Endothelial cell of umbilical vein (primary cell): ENCODE data around the gene ZNF555. TPM values are rescaled to one million over a fixed set of nuclear protein-coding genes. Genes with fewer than 3 reads are reported as not detected.

Experiments used
- BruUV-seq: library from RNA; stranded (reverse); fragments of 400-500 nt; replicated peaks from 2 replicates; lab custom pipeline; 2021; lab: Mats Ljungman, UMichigan
- CTCF ChIA-PET: fragments of 300-600, 350-600 bp; sonication (Branson Sonifier 250); formaldehyde crosslinking; loops from one replicate; lab custom pipeline; 2021; ENCODE audit warnings: antibody characterized with exemption, inconsistent platforms; lab: Charles Lee
- POLR2A ChIA-PET: fragments of 300-600, 350-600 bp; sonication (Branson Sonifier 250); formaldehyde crosslinking; loops from one replicate; lab custom pipeline; 2021; ENCODE audit warnings: antibody characterized with exemption, inconsistent platforms; lab: Charles Lee
- DNase-seq: peaks from one replicate; pipeline ENCODE4 v3.0.0-alpha.2; 2011; ENCODE audit warnings: low read depth, low spot score
- FAIRE-seq: peaks from 2 replicates; lab custom pipeline; 2011; peaks lifted over from hg19 to GRCh38; lab: Jason Lieb, UNC
- H2AFZ ChIP-seq: 2 replicates; pipeline ENCODE4 v1.6.0; 2012; ENCODE audit warnings: low read depth, low read length, control low read depth, inconsistent platforms
- H3K27ac ChIP-seq: 2 replicates; pipeline ENCODE4 v1.5.1; 2011; ENCODE audit warnings: low read depth, mild to moderate bottlenecking, control low read depth, low read length, moderate library complexity; ENCODE audit not compliant: insufficient read depth
- H3K27me3 ChIP-seq, 2 experiments: 2 replicates each; pipeline versions ENCODE4 v1.6.0 to v1.6.1; 2011; ENCODE audit warnings: low read length in 2 of 2, mixed read lengths in 1 of 2; ENCODE audit not compliant: control insufficient read depth in 2 of 2, insufficient read depth in 2 of 2
- H3K36me3 ChIP-seq, 2 experiments: 2 replicates in 1 of 2; 3 replicates in 1 of 2; pipeline ENCODE4 v1.5.1; 2011; ENCODE audit warnings: low read length in 2 of 2, mild to moderate bottlenecking in 1 of 2, moderate library complexity in 1 of 2; ENCODE audit not compliant: control insufficient read depth in 2 of 2, insufficient read depth in 2 of 2; ENCODE audit errors: extremely low read depth in 1 of 2
- H3K4me1 ChIP-seq: 3 replicates; pipeline ENCODE4 v1.5.1; 2011; ENCODE audit warnings: mild to moderate bottlenecking, low read length; ENCODE audit not compliant: control insufficient read depth, insufficient read depth; ENCODE audit errors: extremely low read depth
- H3K4me2 ChIP-seq: 2 replicates; pipeline ENCODE4 v1.6.1; 2011; ENCODE audit warnings: low read length, control low read depth, mixed read lengths; ENCODE audit not compliant: insufficient read depth
- H3K4me3 ChIP-seq, 3 experiments: fragments of 200-600 bp in 1 of 3; sonication (generic), shearing (Covaris generic) in 1 of 3; replicated peaks in 1 of 3; 2 replicates each; pipeline ENCODE4 v1.5.1; 2011 to 2016; ENCODE audit warnings: control low read depth in 3 of 3, low read length in 3 of 3, mild to moderate bottlenecking in 2 of 3, inconsistent platforms in 1 of 3, low read depth in 1 of 3, moderate library complexity in 1 of 3; ENCODE audit not compliant: insufficient read depth in 1 of 3
- H3K79me2 ChIP-seq: 2 replicates; pipeline ENCODE4 v1.6.0; 2012; ENCODE audit warnings: low read length, inconsistent platforms; ENCODE audit not compliant: control insufficient read depth, insufficient read depth
- H3K9ac ChIP-seq: replicated peaks from 2 replicates; pipeline ENCODE3; 2011; ENCODE audit warnings: low read length, control low read depth; ENCODE audit not compliant: insufficient read depth; ENCODE audit errors: extremely low read depth
- H3K9me1 ChIP-seq: replicated peaks from 3 replicates; pipeline ENCODE4 v1.6.0; 2011; ENCODE audit warnings: mild to moderate bottlenecking, low read length; ENCODE audit not compliant: control insufficient read depth, insufficient read depth; ENCODE audit errors: extremely low read depth
- H3K9me3 ChIP-seq: replicated peaks from 2 replicates; pipeline ENCODE4 v1.5.1; 2012; ENCODE audit warnings: low read length, inconsistent platforms; ENCODE audit not compliant: control insufficient read depth, insufficient read depth
- H4K20me1 ChIP-seq: replicated peaks from 2 replicates; pipeline ENCODE3; 2011; ENCODE audit warnings: mild to moderate bottlenecking, low read length; ENCODE audit not compliant: control insufficient read depth, insufficient read depth; ENCODE audit errors: extremely low read depth
- CTCF ChIP-seq, 2 donors: IDR thresholded peaks; 1 replicate in 1 of 2; 2 replicates in 1 of 2; pipeline ENCODE4 v1.5.1; 2011; ENCODE audit warnings: low read length in 2 of 2, mild to moderate bottlenecking in 2 of 2, moderate library complexity in 2 of 2, control low read depth in 1 of 2, inconsistent platforms in 1 of 2, low read depth in 1 of 2; ENCODE audit not compliant: insufficient read depth in 1 of 2; ENCODE audit errors: extremely low read depth in 1 of 2
- EZH2 ChIP-seq: IDR thresholded peaks from 2 replicates; pipeline ENCODE4 v1.6.1; 2012; ENCODE audit warnings: borderline replicate concordance, low read depth, mild to moderate bottlenecking, moderate library complexity, low read length, inconsistent platforms; ENCODE audit not compliant: severe bottlenecking
- FOS ChIP-seq: IDR thresholded peaks from 2 replicates; pipeline ENCODE4 v1.6.1; 2011; ENCODE audit warnings: mild to moderate bottlenecking, low read length, moderate library complexity, borderline replicate concordance; ENCODE audit not compliant: insufficient read depth
- GATA2 ChIP-seq: IDR thresholded peaks from 2 replicates; pipeline ENCODE4 v1.7.0; 2011; ENCODE audit warnings: low read depth, mild to moderate bottlenecking, moderate library complexity, mixed read lengths, low read length; ENCODE audit not compliant: insufficient read length, insufficient read depth
- JUN ChIP-seq: IDR thresholded peaks from 2 replicates; pipeline ENCODE4 v1.6.1; 2011; ENCODE audit warnings: borderline replicate concordance, low read depth; ENCODE audit not compliant: insufficient read length, insufficient read depth
- MAX ChIP-seq: IDR thresholded peaks from 2 replicates; pipeline ENCODE4 v1.6.1; 2011; ENCODE audit not compliant: insufficient read depth, insufficient read length
- MYC ChIP-seq: IDR thresholded peaks from one replicate; pipeline ENCODE4 v1.6.1; 2011; ENCODE audit warnings: mild to moderate bottlenecking, low read depth, low read length
- POLR2A ChIP-seq: IDR thresholded peaks from 2 replicates; pipeline ENCODE4 v1.6.1; 2012; ENCODE audit warnings: low read depth, mild to moderate bottlenecking, control low read depth, low read length
- POLR2AphosphoS5 ChIP-seq: IDR thresholded peaks from 2 replicates; pipeline ENCODE4 v1.6.1; 2012; ENCODE audit warnings: low read depth, mild to moderate bottlenecking, control low read depth, low read length, moderate library complexity; ENCODE audit not compliant: insufficient read depth
- dilution Hi-C: fragments of 300-500 bp; cut with MboI; formaldehyde crosslinking; loops from one replicate; pipeline ENCODE4 v1.15.0; 2019; ENCODE audit warnings: low sequenced_read_pairs; ENCODE audit not compliant: extremely low pct_ligation_motif_present
- intact Hi-C: fragments of 100-400 bp; cut with micrococcal nuclease; formaldehyde crosslinking; loops from one replicate; pipeline ENCODE4 v1.10.0; 2022
- polyA plus RNA-seq, 4 experiments: library from polyadenylated mRNA; depleted of rRNA in 3 of 4; stranded (reverse) in 3 of 4; unstranded in 1 of 4; fragments of >200 nt; gene quantifications; 2 replicates each; pipeline versions ENCODE4 v1.2.1 to v1.2.3, GENCODE V29; 2011 to 2012; ENCODE audit warnings: missing spikeins in 1 of 4
- total RNA-seq: library from RNA; stranded (reverse); gene quantifications from 2 replicates; pipeline ENCODE4 v1.2.3, GENCODE V29; 2021

The ZNF555 gene
- total and polyA plus RNA-seq, 2 donors (not counting 3 experiments of a cell fraction or from before 2014, with no cell fraction given) = 1.6 to 5.4 TPM

GRCh38 chr19:2906631-2907195, 65.4 kb downstream of the ZNF555 start:
- Histone ChIP-seq H3K27me3 (no peaks in the 10 kb centered on the region), H3K4me1 (no peaks in the 10 kb centered on the region), H3K36me3 (no peaks in the 10 kb centered on the region), H3K79me2 (peaks cover 11% of the 10 kb centered on the region), H3K9me1 (no peaks in the 10 kb centered on the region), H3K9ac (no peak overlapping the region), H3K4me2 (no peak overlapping the region), H3K27ac (no peak overlapping the region), H3K4me3 (no peak overlapping the region), H4K20me1 (no peaks in the 10 kb centered on the region), H2AFZ (no peak overlapping the region), H3K9me3 (no peaks in the 10 kb centered on the region)
- dilution Hi-C loops = no loop called here
- TF ChIP-seq FOS (no peak), EZH2 (no peak), MYC (no peak), GATA2 (no peak), MAX (no peak), CTCF (IDR thresholded peaks at IDR 0.05; ENCODE audit: extremely low read depth in 1 of 2, insufficient read depth in 1 of 2, low read depth in 1 of 2, low read length in 2 of 2) (no peak), POLR2A (no peak), JUN (no peak), POLR2AphosphoS5 (no peak)
- no peak for DNase-seq
- no TSS peak for BruUV-seq
- no peak for FAIRE-seq
- ChIA-PET CTCF (interaction anchor here (1.0 kb wide), 1 partner anchor 65 kb away, joined by 3 read pairs; the partner anchor contains the start of gene ZNF555), POLR2A (no interaction called here)
- intact Hi-C loops = no loop called here

Other genes with a start within 250 kb of the ZNF555 start
- 0.72 and 0.84 TPM in 2 replicates for gene GNG7, start 138.8 kb upstream of the ZNF555 start, total RNA-seq
- 0.25 and 0.29 TPM in 2 replicates for gene GNG7, start 138.8 kb upstream of the ZNF555 start, polyA plus RNA-seq
- 0.09 and 0.23 TPM in 2 replicates for gene DIRAS1, start 120.1 kb upstream of the ZNF555 start, total RNA-seq
- gene DIRAS1, start 120.1 kb upstream of the ZNF555 start, polyA plus RNA-seq = 0.17 and 0.43 TPM in 2 replicates
- gene SLC39A3, start 101.5 kb upstream of the ZNF555 start, total RNA-seq = 25.8 and 28.0 TPM in 2 replicates
- 43.1 and 49.4 TPM in 2 replicates for gene SLC39A3, start 101.5 kb upstream of the ZNF555 start, polyA plus RNA-seq
- 72.3 and 76.5 TPM in 2 replicates for gene SGTA, start 58.2 kb upstream of the ZNF555 start, total RNA-seq
- gene SGTA, start 58.2 kb upstream of the ZNF555 start, polyA plus RNA-seq = 119 and 131 TPM in 2 replicates
- gene THOP1, start 56.0 kb upstream of the ZNF555 start, total RNA-seq = 108 and 115 TPM in 2 replicates
- gene THOP1, start 56.0 kb upstream of the ZNF555 start, polyA plus RNA-seq = 82.8 and 88.0 TPM in 2 replicates
- gene ZNF554, start 21.6 kb upstream of the ZNF555 start, total RNA-seq = 1.6 and 1.8 TPM in 2 replicates
- gene ZNF554, start 21.6 kb upstream of the ZNF555 start, polyA plus RNA-seq = 1.0 and 1.2 TPM in 2 replicates
- not detected in 2 replicates for gene ZNF556, start 25.9 kb downstream of the ZNF555 start, total RNA-seq
- 0.01 TPM in 1 of 2 replicates, not detected in the other for gene ZNF556, start 25.9 kb downstream of the ZNF555 start, polyA plus RNA-seq
- 3.4 and 3.6 TPM in 2 replicates for gene ZNF57, start 59.5 kb downstream of the ZNF555 start, total RNA-seq
- 2.0 TPM in 2 replicates for gene ZNF57, start 59.5 kb downstream of the ZNF555 start, polyA plus RNA-seq
- 5.9 and 7.0 TPM in 2 replicates for gene ZNF77, start 103.5 kb downstream of the ZNF555 start, total RNA-seq
- gene ZNF77, start 103.5 kb downstream of the ZNF555 start, polyA plus RNA-seq = 7.7 and 10.2 TPM in 2 replicates
- gene TLE6, start 136.1 kb downstream of the ZNF555 start, total RNA-seq = 1.9 and 2.0 TPM in 2 replicates
- gene TLE6, start 136.1 kb downstream of the ZNF555 start, polyA plus RNA-seq = 1.6 and 2.1 TPM in 2 replicates
- gene TLE2, start 187.8 kb downstream of the ZNF555 start, total RNA-seq = 38.8 and 42.5 TPM in 2 replicates
- 32.0 and 38.3 TPM in 2 replicates for gene TLE2, start 187.8 kb downstream of the ZNF555 start, polyA plus RNA-seq
- 393 and 394 TPM in 2 replicates for gene TLE5, start 221.0 kb downstream of the ZNF555 start, total RNA-seq
- gene TLE5, start 221.0 kb downstream of the ZNF555 start, polyA plus RNA-seq = 574 and 716 TPM in 2 replicates